ENCODE measurements around the gene BMP2K. TPM values are rescaled to one million over a fixed set of nuclear protein-coding genes. Genes with fewer than 3 reads are reported as not detected.

BMP2K gene
- polyA plus RNA-seq, 1 experiment = 36.5 TPM

DNA sequence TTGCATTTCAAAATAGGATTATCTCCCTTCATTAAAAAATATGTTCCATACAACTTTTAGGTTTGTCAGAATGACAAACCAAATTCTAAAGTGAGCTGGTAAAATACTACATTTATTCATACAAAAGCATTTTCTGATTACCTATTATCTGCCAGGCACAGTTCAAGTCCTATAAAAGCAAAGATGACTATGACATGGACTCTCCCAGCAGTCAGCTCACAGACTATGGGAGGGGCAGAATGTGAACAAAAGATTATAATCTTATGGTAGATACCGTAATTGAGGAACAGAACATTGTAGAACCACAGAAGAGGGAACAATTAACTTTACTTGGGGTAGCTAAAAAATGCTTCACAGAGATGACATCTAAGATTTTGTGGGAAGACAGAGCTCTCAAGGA lies 150.7 kb downstream of the BMP2K start:
- no peaks in the 10 kb centered on the region for H3K9me3 ChIP-seq (ENCODE audit: control insufficient read depth, insufficient read depth, low read length)
- no peaks in the 10 kb centered on the region for H3K27me3 ChIP-seq (ENCODE audit: control insufficient read depth, insufficient read depth, low read length)
- POLR2A ChIA-PET = no interaction called here
- CTCF ChIA-PET = interaction anchor here (0.9 kb wide), 1 partner anchor 26 kb away, joined by 3 read pairs; no protein-coding TSS in a partner anchor
- no peak for DNase-seq (ENCODE audit: low read depth, low spot score)
- H3K4me3 ChIP-seq (ENCODE audit: low read depth, low read length) = no peak overlapping the region
- TF ChIP-seq, protein P1, sequence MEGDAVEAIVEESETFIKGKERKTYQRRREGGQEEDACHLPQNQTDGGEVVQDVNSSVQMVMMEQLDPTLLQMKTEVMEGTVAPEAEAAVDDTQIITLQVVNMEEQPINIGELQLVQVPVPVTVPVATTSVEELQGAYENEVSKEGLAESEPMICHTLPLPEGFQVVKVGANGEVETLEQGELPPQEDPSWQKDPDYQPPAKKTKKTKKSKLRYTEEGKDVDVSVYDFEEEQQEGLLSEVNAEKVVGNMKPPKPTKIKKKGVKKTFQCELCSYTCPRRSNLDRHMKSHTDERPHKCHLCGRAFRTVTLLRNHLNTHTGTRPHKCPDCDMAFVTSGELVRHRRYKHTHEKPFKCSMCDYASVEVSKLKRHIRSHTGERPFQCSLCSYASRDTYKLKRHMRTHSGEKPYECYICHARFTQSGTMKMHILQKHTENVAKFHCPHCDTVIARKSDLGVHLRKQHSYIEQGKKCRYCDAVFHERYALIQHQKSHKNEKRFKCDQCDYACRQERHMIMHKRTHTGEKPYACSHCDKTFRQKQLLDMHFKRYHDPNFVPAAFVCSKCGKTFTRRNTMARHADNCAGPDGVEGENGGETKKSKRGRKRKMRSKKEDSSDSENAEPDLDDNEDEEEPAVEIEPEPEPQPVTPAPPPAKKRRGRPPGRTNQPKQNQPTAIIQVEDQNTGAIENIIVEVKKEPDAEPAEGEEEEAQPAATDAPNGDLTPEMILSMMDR (IDR thresholded peaks at IDR 0.05; ENCODE audit: low read depth, low read length) = no peak
- H3K27ac ChIP-seq (ENCODE audit: low read depth, low read length) = no peak overlapping the region

DNA sequence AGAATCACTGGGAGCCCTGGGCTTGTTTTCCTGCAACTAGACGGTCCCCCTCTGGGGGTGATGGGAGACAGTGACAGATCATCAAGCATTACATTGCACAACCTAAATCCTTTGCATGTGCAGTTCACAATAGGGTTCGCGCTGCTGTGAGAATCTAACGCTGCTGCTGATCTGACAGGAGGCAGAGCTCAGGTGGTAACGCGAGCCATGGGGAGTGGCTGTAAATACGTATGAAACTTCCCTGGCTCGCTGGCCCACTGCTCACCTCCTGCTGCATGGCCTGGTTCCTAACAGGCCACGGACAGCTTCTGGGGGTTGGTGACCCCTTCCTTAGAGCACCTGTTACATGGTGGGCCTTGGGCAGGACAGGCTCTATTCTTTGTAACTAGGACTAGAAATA lies 152.7 kb downstream of the BMP2K start:
- no peak for DNase-seq (ENCODE audit: low read depth, low spot score)
- no peaks in the 10 kb centered on the region for H3K27me3 ChIP-seq (ENCODE audit: control insufficient read depth, insufficient read depth, low read length)
- POLR2A ChIA-PET = no interaction called here
- H3K4me3 ChIP-seq (ENCODE audit: low read depth, low read length) = no peak overlapping the region
- CTCF ChIA-PET = no interaction called here
- no peak overlapping the region for H3K27ac ChIP-seq (ENCODE audit: low read depth, low read length)
- no peaks in the 10 kb centered on the region for H3K9me3 ChIP-seq (ENCODE audit: control insufficient read depth, insufficient read depth, low read length)
- TF ChIP-seq, protein P1 (IDR thresholded peaks at IDR 0.05; ENCODE audit: low read depth, low read length) = no peak

DNA sequence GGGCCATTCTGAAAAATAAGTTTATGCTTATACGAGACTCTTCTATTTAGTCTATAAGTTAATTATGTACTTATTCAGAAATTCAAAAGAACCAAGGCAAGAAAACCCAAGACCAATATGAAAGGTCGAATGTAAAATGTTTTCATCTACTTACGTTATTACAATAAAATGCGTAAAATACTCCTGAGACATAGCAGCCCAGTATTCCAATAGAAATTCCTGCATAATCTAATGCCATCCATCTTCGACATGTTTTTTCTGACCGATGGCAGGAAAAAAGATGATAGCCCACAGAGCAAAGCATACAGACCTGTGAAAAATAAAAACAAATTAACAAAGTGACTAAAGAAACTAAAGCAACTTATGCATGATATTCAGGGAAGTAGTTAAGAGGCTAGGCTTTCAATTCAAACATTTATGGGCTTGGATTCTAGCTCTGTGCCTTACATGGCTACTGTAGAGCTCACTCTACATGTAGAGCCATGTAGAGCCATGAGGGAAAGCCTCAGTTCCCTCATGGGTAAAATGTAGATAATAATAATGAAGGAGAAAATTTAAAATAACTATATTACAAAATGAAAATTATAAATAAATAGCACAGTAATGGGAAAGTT lies 154.0 kb downstream of the BMP2K start:
- no peaks in the 10 kb centered on the region for H3K27me3 ChIP-seq (ENCODE audit: control insufficient read depth, insufficient read depth, low read length)
- TF ChIP-seq, protein P1 (IDR thresholded peaks at IDR 0.05; ENCODE audit: low read depth, low read length) = no peak
- CTCF ChIA-PET = no interaction called here
- H3K4me3 ChIP-seq (ENCODE audit: low read depth, low read length) = no peak overlapping the region
- no peak overlapping the region for H3K27ac ChIP-seq (ENCODE audit: low read depth, low read length)
- H3K9me3 ChIP-seq (ENCODE audit: control insufficient read depth, insufficient read depth, low read length) = no peaks in the 10 kb centered on the region
- POLR2A ChIA-PET = no interaction called here
- no peak for DNase-seq (ENCODE audit: low read depth, low spot score)

DNA sequence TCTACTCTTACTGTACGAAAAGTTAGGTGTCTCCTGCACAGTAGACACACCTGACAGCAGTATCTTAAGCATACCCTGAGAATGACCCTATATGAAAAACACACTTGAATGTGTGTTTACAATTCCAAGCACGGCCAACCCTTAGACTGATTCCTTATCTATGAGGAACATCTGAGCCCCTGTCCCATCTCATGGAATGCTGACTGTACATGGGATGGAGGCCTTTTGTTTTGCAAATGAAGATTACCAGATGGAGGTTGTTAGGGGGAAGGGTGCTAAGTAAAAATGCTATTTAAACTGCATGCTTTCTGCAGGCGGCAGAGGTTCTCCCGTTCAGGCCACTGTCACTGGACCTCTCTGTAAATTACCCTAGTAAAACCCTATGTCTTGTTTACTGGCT lies 160.8 kb downstream of the BMP2K start:
- CTCF ChIA-PET = no interaction called here
- TF ChIP-seq, protein P1 (IDR thresholded peaks at IDR 0.05; ENCODE audit: low read depth, low read length) = no peak
- Histone ChIP-seq H3K4me3 (ENCODE audit: low read depth, low read length) (no peak overlapping the region), H3K27ac (ENCODE audit: low read depth, low read length) (no peak overlapping the region), H3K9me3 (ENCODE audit: control insufficient read depth, insufficient read depth, low read length) (no peaks in the 10 kb centered on the region), H3K27me3 (ENCODE audit: control insufficient read depth, insufficient read depth, low read length) (no peaks in the 10 kb centered on the region)
- no peak for DNase-seq (ENCODE audit: low read depth, low spot score)
- POLR2A ChIA-PET = no interaction called here

DNA sequence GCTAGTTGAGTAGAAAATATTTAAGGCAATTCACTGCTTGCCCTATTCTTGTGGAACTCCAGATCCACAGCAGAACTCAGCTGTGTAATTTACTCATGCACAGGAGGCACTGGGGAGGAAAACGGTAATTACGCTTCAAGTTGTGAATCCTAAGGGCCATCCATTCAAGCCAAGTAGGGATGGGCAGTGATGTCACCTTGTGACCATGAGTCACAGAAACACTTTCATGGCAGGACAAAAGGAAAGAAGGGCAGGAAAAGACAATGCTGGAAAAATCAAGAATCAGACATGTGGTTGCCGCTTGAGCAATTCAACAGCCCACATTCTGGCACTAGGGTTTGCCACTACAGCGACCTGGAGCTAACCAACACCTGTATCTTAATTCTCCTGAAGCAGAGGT lies 161.7 kb downstream of the BMP2K start:
- ChIA-PET CTCF (interaction anchor here (1.0 to 2.5 kb wide), 2 partner anchors 15 to 293 kb away, joined by 6 to 21 read pairs; no protein-coding TSS in a partner anchor), POLR2A (no interaction called here)
- Histone ChIP-seq H3K9me3 (ENCODE audit: control insufficient read depth, insufficient read depth, low read length) (no peaks in the 10 kb centered on the region), H3K4me3 (ENCODE audit: low read depth, low read length) (no peak overlapping the region), H3K27me3 (ENCODE audit: control insufficient read depth, insufficient read depth, low read length) (no peaks in the 10 kb centered on the region), H3K27ac (ENCODE audit: low read depth, low read length) (no peak overlapping the region)
- DNase-seq (ENCODE audit: low read depth, low spot score) = no peak
- TF ChIP-seq, protein P1 (IDR thresholded peaks at IDR 0.05; ENCODE audit: low read depth, low read length) = no peak
